ENCODE data around the gene TRMT112.

TRMT112 gene

GRCh38 chr11:64268025-64268892, 49.1 kb downstream of the TRMT112 start:
- no peak for DNase-seq

GRCh38 chr11:64267207-64267945, 50.0 kb downstream of the TRMT112 start:
- no peak for DNase-seq

All from CD4-positive, alpha-beta T cell treated with Interleukin-10 for 1 hour (primary cell).